Measurements from ENCODE around the gene TMPO.
"Not testable (repeated sequence)": the region's sequence is repeated elsewhere in the genome, so short reads cannot be mapped to it uniquely, and the experiment has no call there.

TMPO gene

GRCh38 chr12:98593351-98594049 lies 78.1 kb downstream of the TMPO start, which contains the start of gene SLC25A3:
SLC25A3 (plus strand) TSS chr12:98593686; CDS start chr12:98593979, 293 bp downstream.
- peak within 1 kb of the TSS; percentile 96 for H3K4me3 ChIP-seq (ENCODE audit: low read depth, low read length)

GRCh38 chr12:98594050-98594835 lies 78.9 kb downstream of the TMPO start:
- no peak for TF ChIP-seq MYC (IDR thresholded peaks at IDR 0.05; ENCODE audit: low read depth, low read length)
- TF ChIP-seq CTCF (IDR thresholded peaks at IDR 0.05; ENCODE audit: low read depth, low read length) = no peak
- TF ChIP-seq POLR2A (IDR thresholded peaks at IDR 0.05; ENCODE audit: extremely low read depth, insufficient read length) = no peak
- no peak for TF ChIP-seq MAX (IDR thresholded peaks at IDR 0.05; ENCODE audit: low read depth, low read length)
- H3K4me3 ChIP-seq (ENCODE audit: low read depth, low read length) = peak overlapping the region; percentile 96
- peak; percentile 47 for DNase-seq (ENCODE audit: low read depth)

More at GRCh38 chr12:98593351-98594049, 78.1 kb downstream of the TMPO start, which contains the start of gene SLC25A3:
- DNase-seq (ENCODE audit: low read depth) = peak; percentile 100
- peak; percentile 99 for TF ChIP-seq POLR2A (IDR thresholded peaks at IDR 0.05; ENCODE audit: extremely low read depth, insufficient read length)
- peak; percentile 84 for TF ChIP-seq MAX (IDR thresholded peaks at IDR 0.05; ENCODE audit: low read depth, low read length)
- no peak for TF ChIP-seq CTCF (IDR thresholded peaks at IDR 0.05; ENCODE audit: low read depth, low read length)
- peak; percentile 97 for TF ChIP-seq MYC (IDR thresholded peaks at IDR 0.05; ENCODE audit: low read depth, low read length)

- H3K4me3 ChIP-seq (ENCODE audit: low read depth, low read length) = peak overlapping the region; percentile 96
- peak; percentile 32 for DNase-seq (ENCODE audit: low read depth)
- no peak for TF ChIP-seq CTCF (IDR thresholded peaks at IDR 0.05; ENCODE audit: low read depth, low read length)
- TF ChIP-seq POLR2A (IDR thresholded peaks at IDR 0.05; ENCODE audit: extremely low read depth, insufficient read length) = no peak
- TF ChIP-seq MAX (IDR thresholded peaks at IDR 0.05; ENCODE audit: low read depth, low read length) = no peak
- TF ChIP-seq MYC (IDR thresholded peaks at IDR 0.05; ENCODE audit: low read depth, low read length) = no peak
Observed at GRCh38 chr12:98595243-98595988, 80.0 kb downstream of the TMPO start.

GRCh38 chr12:98597313-98597712 lies 81.9 kb downstream of the TMPO start:
- peak overlapping the region; percentile 96 for H3K4me3 ChIP-seq (ENCODE audit: low read depth, low read length)
- DNase-seq (ENCODE audit: low read depth) = not testable (repeated sequence)

Measured in NB4 (cell line).